Cardiac muscle cell (in vitro differentiated cells and primary cell): ENCODE measurements around the gene LRSAM1. TPM values are rescaled to one million over a fixed set of nuclear protein-coding genes. Genes with fewer than 3 reads are reported as not detected.

Experiments
- DNase-seq, 2 donors: peaks; one replicate each; pipeline versions ENCODE4 v3.0.0 to v3.0.0-alpha.2; 2010 to 2017; ENCODE audit warnings: low read depth in 1 of 2, low spot score in 1 of 2
- H3K27ac ChIP-seq: fragments of 200-600 bp; sonication (generic); 2 replicates; pipeline ENCODE4 v1.5.1; 2016
- H3K27me3 ChIP-seq: fragments of 200-600 bp; sonication (generic); 2 replicates; pipeline ENCODE4 v1.6.0; 2016; ENCODE audit warnings: control low read depth
- H3K36me3 ChIP-seq: fragments of 200-600 bp; sonication (generic); 2 replicates; pipeline ENCODE4 v1.5.1; 2016; ENCODE audit warnings: control low read depth
- H3K4me1 ChIP-seq: fragments of 200-600 bp; sonication (generic); 2 replicates; pipeline ENCODE4 v1.8.1; 2017; ENCODE audit warnings: low read depth, mild to moderate bottlenecking, mixed run types
- H3K4me3 ChIP-seq: fragments of 200-600 bp; sonication (generic); 2 replicates; pipeline ENCODE4 v1.5.1; 2016; ENCODE audit warnings: mild to moderate bottlenecking
- H3K9me3 ChIP-seq: fragments of 200-600 bp; sonication (generic); 2 replicates; pipeline ENCODE4 v1.5.1; 2017; ENCODE audit warnings: low read depth, mild to moderate bottlenecking, control low read depth
- polyA plus RNA-seq: library from polyadenylated mRNA; unstranded; fragments of >200 nt; fragmentation: Nextera tagmentation; extraction: Ambion mirVana; gene quantifications from 2 replicates; pipeline ENCODE4 v1.2.1, GENCODE V29; 2016
- total RNA-seq: library from RNA; depleted of rRNA; stranded (reverse); fragments of >200 nt; gene quantifications from 2 replicates; pipeline ENCODE4 v1.2.3, GENCODE V29; 2016
- TF ChIP-seq, protein P1 (sequence below): IDR thresholded peaks from 2 replicates; pipeline ENCODE4 v1.5.1; 2012; ENCODE audit warnings: low read depth, mild to moderate bottlenecking, low read length

LRSAM1 gene
- total and polyA plus RNA-seq, 2 experiments from 2014 or later = 39.4 to 39.7 TPM

- Histone ChIP-seq H3K36me3 (no peaks in the 10 kb centered on the region), H3K4me3 (no peak overlapping the region), H3K9me3 (peaks cover 3% of the 10 kb centered on the region), H3K27me3 (no peaks in the 10 kb centered on the region), H3K4me1 (no peaks in the 10 kb centered on the region), H3K27ac (peak overlapping the region; percentile 42)
- DNase-seq = peak in 1 of 2 donors; percentile 93
- TF ChIP-seq, protein P1, sequence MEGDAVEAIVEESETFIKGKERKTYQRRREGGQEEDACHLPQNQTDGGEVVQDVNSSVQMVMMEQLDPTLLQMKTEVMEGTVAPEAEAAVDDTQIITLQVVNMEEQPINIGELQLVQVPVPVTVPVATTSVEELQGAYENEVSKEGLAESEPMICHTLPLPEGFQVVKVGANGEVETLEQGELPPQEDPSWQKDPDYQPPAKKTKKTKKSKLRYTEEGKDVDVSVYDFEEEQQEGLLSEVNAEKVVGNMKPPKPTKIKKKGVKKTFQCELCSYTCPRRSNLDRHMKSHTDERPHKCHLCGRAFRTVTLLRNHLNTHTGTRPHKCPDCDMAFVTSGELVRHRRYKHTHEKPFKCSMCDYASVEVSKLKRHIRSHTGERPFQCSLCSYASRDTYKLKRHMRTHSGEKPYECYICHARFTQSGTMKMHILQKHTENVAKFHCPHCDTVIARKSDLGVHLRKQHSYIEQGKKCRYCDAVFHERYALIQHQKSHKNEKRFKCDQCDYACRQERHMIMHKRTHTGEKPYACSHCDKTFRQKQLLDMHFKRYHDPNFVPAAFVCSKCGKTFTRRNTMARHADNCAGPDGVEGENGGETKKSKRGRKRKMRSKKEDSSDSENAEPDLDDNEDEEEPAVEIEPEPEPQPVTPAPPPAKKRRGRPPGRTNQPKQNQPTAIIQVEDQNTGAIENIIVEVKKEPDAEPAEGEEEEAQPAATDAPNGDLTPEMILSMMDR = no peak
These were observed 69.9 kb downstream of the LRSAM1 start for GRCh38 chr9:127520941-127521918.

GRCh38 chr9:127521919-127522304 is 70.6 kb downstream of the LRSAM1 start:
- peak overlapping the region; percentile 42 for H3K27ac ChIP-seq
- no peaks in the 10 kb centered on the region for H3K36me3 ChIP-seq
- H3K27me3 ChIP-seq = no peaks in the 10 kb centered on the region
- no peak for DNase-seq
- peaks cover 4% of the 10 kb centered on the region for H3K4me1 ChIP-seq
- TF ChIP-seq, protein P1 = no peak
- H3K4me3 ChIP-seq = no peak overlapping the region
- peaks cover 3% of the 10 kb centered on the region for H3K9me3 ChIP-seq

DNA sequence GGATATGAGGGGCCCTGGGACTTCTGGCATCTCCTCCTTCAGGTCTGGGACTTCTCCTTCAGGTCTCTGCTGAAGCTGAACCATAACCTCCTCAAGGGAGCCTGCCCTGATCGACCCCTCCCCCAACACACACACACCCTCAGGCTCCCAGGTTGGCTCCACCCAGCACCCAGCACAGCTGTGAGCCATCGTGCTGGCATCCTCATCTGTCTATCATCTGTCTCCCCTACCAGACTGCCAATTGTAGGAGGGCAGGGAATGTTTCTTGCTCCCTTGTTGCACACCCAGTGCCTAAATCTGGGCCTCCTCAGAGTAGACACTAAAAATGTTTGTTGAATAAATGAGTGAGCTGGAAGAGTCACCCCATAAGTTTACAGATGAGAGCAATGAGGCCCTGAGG is 71.4 kb downstream of the LRSAM1 start:
- Histone ChIP-seq H3K4me1 (peaks cover 9% of the 10 kb centered on the region), H3K4me3 (no peak overlapping the region), H3K27me3 (no peaks in the 10 kb centered on the region), H3K36me3 (no peaks in the 10 kb centered on the region), H3K27ac (no peak overlapping the region), H3K9me3 (peaks cover 3% of the 10 kb centered on the region)
- no peak for DNase-seq
- TF ChIP-seq, protein P1 = no peak

- H3K9me3 ChIP-seq = peaks cover 3% of the 10 kb centered on the region
- H3K27me3 ChIP-seq = no peaks in the 10 kb centered on the region
- H3K4me3 ChIP-seq = no peak overlapping the region
- no peaks in the 10 kb centered on the region for H3K36me3 ChIP-seq
- peak in 1 of 2 donors; percentile 54 for DNase-seq
- H3K27ac ChIP-seq = no peak overlapping the region
- H3K4me1 ChIP-seq = peaks cover 12% of the 10 kb centered on the region
- TF ChIP-seq, protein P1 = peak; percentile 54
These were observed 72.1 kb downstream of the LRSAM1 start for GRCh38 chr9:127523312-127523851.

GRCh38 chr9:127524373-127524772 is 73.1 kb downstream of the LRSAM1 start:
- Histone ChIP-seq H3K4me1 (peaks cover 22% of the 10 kb centered on the region), H3K9me3 (peaks cover 3% of the 10 kb centered on the region), H3K4me3 (no peak overlapping the region), H3K27ac (no peak overlapping the region), H3K27me3 (no peaks in the 10 kb centered on the region), H3K36me3 (no peaks in the 10 kb centered on the region)
- TF ChIP-seq, protein P1 = no peak
- DNase-seq = peak in 1 of 2 donors; percentile 61
